ENCODE measurements around the gene KLHL36. TPM values are rescaled to one million over a fixed set of nuclear protein-coding genes. Genes with fewer than 3 reads are reported as not detected.

The KLHL36 gene
- total and polyA plus RNA-seq, 9 of the 15 experiments (the other 6 are each of a cell fraction or from before 2014, with no cell fraction given): 2.1 to 51.2 (median 18.5) TPM

GRCh38 chr16:84618581-84619460, 29.5 kb upstream of the KLHL36 start (continued):
- no peak for TF ChIP-seq CLOCK (CRISPR knock-in tag; IDR thresholded peaks at IDR 0.05; ENCODE audit: borderline replicate concordance)
- no peak for TF ChIP-seq NELFE (IDR thresholded peaks at IDR 0.05; ENCODE audit: insufficient read depth, insufficient read length)
- no peak for TF ChIP-seq ZNF561 (CRISPR knock-in tag; conservative IDR thresholded peaks at IDR 0.05)
- no peak for TF ChIP-seq FOXA1 (IDR thresholded peaks at IDR 0.05; ENCODE audit: borderline replicate concordance)
- peak; percentile 43 for TF ChIP-seq NFRKB (IDR thresholded peaks at IDR 0.05; ENCODE audit: low read depth)
- no peak; the same call in 1 of the 2 replicates for TF ChIP-seq GABPA (tag; conservative IDR thresholded peaks at IDR 0.05; ENCODE audit: low read depth)
- TF ChIP-seq ETV5 (CRISPR knock-in tag; IDR thresholded peaks at IDR 0.05; ENCODE audit: low read depth): no peak
- no peak for TF ChIP-seq HOXB6 (CRISPR knock-in tag; IDR thresholded peaks at IDR 0.05; ENCODE audit: borderline replicate concordance)
- no peak for TF ChIP-seq MXI1 (IDR thresholded peaks at IDR 0.05; ENCODE audit: low read depth, low read length)
- no peak for TF ChIP-seq GTF2A2 (tag; IDR thresholded peaks at IDR 0.05)
- TF ChIP-seq CBFB (CRISPR knock-in tag; IDR thresholded peaks at IDR 0.05): no peak
- no peak for TF ChIP-seq ZNF347 (CRISPR knock-in tag; IDR thresholded peaks at IDR 0.05; ENCODE audit: low read depth)
- no peak for TF ChIP-seq ZNF212 (CRISPR knock-in tag; IDR thresholded peaks at IDR 0.05)
- no peak for TF ChIP-seq ARID4B (CRISPR knock-in tag; IDR thresholded peaks at IDR 0.05)
- no peak for TF ChIP-seq FOXJ3 (CRISPR knock-in tag; IDR thresholded peaks at IDR 0.05)
- TF ChIP-seq ZNF282 (CRISPR knock-in tag; IDR thresholded peaks at IDR 0.05): no peak
- 0 out of 2 replicates have a peak, but pooled peaks have one; percentile 45 for TF ChIP-seq MTA3 (IDR thresholded peaks at IDR 0.05; ENCODE audit: borderline replicate concordance)
- TF ChIP-seq ATF4 (CRISPR knock-in tag; IDR thresholded peaks at IDR 0.05): peak; percentile 77; the same call in 1 of the 2 replicates
- TF ChIP-seq FIP1L1 (IDR thresholded peaks at IDR 0.05; ENCODE audit: low read depth, low read length, poor library complexity, severe bottlenecking): no peak
- no peak for TF ChIP-seq NFXL1 (CRISPR knock-in tag; IDR thresholded peaks at IDR 0.05)
- TF ChIP-seq ERF (CRISPR knock-in tag; IDR thresholded peaks at IDR 0.05): no peak
